ENCODE results near the gene DCTN4.
"Not testable (repeated sequence)": the region's sequence is repeated elsewhere in the genome, so short reads cannot be mapped to it uniquely, and the experiment has no call there.

Gene DCTN4

DNA sequence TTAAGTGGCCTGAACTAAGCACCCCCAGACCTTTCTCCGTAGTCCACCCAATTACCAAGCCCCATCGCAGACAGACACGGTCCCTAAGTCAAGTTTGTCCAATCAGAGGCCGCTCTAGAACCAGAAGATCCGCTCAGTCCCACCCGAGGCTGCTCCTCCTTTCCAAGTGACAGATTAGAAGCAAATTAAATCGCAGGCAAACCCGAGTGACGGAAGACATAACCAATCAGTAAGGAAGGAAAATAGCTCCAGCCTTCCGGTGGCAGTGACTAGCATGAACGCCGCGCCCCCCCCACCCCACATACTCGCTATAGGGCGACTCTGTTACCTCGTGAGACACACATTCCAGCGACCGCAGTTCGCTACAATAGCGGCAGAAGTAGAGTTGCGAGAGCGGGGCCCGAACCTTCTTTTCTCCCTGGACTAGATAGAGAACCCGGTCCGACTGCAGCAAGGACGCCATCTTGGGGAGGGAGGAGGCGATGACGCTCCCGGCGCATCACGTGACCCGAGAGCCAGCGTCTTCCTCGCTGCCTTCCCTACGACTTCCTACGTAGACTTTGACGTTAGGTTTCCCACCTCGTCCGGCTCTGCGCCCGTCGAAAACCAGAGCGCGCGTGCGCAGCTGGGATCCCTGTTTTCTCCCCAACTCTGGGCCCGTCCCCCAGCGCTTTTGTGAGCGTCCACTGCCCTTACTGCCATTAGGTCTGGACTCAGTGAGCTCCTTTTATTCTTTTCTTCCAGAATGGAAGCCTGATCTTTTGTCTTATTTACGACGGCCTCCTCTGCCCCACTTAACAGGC lies at the start of gene DCTN4:
TSS of gene DCTN4 (minus strand) at position 487 of the 803 bp plus-strand sequence. CDS start at position 463, 24 bp downstream.
- DNase-seq = peak; percentile 99

DNA sequence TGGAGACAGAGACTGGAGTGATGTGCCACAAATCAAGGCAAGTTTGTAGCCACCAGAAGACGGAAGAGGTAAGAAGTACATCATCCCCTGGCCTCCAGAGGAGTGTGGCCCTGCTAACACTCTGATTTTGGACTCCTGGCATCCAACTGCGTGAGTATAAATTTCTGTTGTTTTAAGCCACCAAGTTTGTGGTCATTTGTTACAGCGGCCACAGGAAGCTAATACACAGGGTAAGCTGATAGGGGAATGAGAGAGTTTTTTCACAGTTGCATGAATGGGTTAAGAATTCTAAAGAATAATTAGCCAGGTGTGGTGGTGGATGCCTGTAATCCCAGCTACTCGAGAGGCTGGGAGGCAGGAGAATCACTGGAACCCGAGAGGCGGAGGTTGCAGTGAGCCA lies 45.6 kb upstream of the DCTN4 start:
- no peak for DNase-seq

DNA sequence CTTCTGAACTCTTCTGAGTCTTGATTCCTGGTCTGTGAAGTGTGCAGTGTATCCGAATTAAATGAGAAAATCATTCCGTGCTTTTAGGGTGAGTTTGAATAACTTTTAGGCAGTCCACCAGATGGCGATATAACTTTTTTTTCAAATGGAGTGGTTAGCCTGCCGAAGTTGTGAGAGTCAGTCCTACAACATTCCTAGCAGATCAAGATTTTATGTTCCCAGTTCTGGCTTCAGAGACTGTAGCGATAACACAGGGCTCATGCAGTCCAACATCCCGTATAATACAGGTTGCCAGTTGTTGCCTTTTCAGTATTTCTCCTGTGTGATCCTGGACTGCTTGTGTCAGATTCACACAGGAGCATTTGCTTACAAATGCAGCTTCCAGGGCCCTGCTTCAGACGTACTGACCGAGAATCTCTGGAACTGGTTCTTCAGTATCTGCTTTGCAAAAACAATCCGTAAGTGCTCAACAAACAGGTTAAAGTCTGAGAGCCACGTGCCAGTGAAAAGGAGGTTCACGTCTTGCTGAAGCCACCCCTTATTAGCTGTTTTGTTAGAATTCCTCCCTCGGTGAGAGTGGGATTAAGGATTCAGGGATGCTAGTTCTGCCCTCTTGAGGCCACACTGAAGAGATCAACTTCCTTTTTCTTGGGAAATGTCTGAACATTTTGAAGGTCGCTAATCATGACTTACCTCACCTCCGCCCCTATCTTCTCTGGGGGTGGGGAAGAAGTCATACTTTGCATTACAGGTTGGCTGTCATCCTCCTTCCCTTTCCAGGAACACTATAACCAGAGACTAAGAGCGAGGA lies 42.5 kb upstream of the DCTN4 start:
- DNase-seq = peak; percentile 69

DNA sequence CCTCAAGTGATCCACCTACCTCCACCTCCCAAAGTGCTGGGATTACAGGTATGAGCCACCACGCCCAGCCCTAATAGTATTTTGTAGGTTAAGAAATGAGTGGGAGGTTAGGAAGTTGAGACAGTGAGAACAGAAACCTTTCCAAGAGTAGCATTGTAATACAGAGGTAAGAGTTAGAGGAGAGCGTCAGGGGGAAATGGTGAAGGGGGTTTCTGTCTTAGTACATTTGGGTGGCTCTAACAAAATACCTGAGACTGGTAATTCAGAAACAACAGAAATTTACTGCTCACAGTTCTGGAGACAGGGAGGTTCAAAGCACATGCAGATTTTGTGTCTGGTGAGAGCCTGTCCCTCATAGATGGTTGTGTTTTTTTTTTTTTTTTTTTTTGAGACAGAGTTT lies 38.6 kb upstream of the DCTN4 start:
- no peak for DNase-seq

DNA sequence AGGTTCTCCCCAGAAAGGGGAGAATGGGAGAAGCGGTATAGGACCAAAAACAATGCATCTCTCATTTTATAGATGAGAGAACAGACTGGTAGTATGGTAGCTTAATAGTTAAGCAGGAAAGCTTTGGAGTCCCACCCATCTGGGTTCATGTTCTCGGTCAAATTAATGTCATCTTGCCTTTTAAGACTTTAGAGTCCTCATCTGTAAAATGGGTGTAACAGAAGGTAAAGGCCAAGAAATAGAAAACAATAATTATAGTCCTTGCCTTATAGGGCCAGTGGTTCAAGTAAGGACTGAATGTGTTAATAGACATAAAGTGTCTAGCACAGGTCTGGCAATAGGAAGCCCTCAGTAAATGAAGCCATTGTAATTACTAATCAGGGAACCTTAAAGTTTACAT lies 36.1 kb upstream of the DCTN4 start:
- DNase-seq = no peak

DNA sequence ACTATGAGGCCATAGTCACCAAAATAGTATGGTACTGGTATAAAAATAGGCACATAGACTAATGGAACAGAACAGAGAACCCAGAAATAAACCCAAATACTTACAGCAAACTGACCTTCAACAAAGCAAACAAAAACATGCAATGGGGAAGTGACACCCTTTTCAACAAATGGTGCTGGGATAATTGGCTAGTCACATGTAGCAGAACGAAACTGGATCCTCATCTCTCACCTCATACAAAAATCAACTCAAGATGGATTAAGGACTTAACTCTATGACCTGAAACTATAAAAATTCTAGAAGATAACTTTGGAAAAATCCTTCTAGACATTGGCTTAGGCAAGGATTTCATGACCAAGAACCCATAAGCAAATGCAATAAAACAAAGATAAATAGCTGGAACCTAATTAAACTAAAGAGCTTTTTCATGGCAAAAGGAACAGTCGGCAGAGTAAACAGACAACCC lies 34.6 kb upstream of the DCTN4 start:
- DNase-seq = not testable (repeated sequence)

DNA sequence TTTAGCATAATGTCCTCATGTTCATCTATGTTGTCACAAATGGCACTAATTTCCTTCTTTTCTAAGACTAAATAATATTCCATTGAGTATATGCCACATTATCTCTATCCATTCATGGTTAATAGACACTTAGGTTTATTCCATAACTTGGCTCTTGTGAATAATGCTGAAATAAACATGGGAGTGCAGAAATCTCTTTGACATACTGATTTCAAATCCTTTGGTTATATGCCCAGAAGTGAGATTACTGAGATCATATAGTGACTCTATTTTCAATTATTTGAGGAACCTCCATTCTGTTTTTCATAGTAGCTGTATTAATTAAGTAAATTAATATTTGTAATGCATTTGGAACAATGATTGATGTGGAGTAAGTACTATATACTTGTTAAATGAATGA lies 32.7 kb upstream of the DCTN4 start:
- no peak for DNase-seq

DNA sequence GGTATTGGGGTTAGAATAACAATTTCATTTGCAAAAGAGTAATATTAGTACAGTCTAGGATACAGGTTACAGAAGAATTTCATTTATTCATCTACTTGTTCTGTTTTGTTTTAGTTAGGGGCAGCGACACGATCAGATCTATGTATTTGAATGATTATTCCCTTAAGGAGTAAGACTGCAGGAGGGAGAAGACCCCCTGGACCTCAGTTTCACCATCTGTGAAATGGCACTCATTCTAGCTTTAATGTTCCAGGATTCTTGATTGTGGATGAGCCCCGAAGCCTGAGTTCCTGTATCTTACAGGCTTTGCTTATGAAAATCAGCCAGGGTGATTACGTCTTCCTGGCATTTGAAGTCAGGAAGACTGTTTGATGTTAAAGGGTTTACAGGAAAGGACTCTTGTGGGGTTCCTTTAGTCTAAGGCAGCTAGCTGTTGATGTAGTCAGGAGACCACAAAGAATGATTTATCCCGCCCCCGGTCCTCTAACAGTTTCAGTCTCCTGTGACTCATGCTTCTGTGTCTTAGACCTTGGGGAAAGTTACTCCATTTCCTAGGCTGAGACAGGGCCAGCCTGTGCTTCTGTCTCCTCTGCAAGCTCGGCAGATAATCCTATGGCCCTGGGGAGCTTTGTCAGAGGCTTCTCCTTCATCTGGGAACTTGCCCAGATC lies 31.3 kb upstream of the DCTN4 start:
- DNase-seq = no peak

DNA sequence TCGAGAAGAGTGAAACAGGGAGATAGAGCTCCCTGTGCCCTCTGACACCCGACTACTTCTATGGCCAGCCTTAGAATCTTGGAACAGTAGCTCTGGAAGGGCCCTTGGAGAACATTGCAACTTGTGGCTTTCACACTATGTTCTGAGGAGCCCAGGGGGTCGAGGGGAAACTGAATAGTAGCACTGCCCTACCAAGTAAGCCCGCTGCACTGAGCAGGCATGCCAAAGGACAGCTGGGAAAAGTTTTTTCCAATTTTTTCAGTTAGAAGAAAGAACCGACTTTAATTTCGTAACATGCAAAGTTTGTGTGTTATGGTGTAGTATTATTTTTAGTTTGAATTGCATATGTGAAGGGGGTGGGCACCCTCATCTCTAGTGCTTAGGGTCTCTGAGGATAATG lies 30.6 kb upstream of the DCTN4 start:
- no peak for DNase-seq

DNA sequence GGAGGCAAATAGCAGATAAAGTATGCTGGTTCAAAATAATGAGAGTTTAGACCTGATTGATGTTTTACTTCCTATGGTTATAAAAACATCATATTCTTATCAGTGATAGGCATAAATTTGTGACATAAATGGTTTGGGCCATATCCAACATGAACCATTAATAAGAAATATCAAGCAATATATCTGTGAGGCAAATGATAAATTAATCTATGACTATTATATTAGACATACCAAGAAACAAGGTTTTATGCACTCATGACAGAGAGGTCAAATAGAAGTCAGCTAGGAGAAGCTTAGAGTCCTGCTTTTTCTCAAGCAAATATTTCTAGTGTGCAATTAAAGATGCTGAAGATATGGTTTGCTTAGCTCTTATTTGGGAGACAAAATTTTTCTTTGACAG lies 30.2 kb upstream of the DCTN4 start:
- no peak for DNase-seq

DNA sequence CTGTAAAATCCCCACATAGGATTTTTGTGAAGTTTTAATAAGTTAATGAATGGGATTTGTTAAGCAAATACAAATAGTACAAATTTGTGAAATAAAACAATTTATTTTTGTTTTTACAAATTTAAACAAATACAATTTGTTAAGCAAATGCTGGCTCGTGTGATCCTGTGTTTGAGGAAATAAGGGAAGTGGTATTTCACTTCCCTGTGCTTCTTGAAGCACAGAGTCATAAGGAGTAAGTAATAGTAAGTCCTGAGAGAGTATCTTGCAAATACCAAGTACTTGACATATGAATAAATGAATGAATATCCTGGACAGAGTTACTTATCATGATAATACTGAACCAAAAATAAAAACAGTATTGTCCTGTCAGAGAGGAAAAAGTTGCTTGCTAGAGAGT lies 28.8 kb upstream of the DCTN4 start:
- DNase-seq = no peak

DNA sequence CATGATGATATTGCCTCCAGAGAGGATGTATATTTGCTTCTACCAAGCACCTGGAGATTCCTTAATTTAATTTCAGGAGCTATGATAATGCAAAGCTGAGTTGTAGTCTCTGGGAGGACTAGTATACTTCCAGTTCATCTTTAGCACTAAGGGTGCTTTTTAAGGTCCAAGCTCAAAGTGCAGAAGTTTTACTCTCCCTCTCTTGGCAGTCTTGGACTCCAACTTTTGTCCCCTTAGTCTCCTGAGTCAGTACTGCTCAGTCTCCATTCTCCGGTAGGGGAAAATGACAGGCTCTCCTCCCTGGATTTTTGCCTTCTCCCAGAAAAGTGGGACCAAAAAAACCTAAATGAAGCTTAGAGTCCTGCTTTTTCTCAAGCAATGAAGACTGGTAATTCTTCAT lies 28.1 kb upstream of the DCTN4 start:
- DNase-seq = no peak

DNA sequence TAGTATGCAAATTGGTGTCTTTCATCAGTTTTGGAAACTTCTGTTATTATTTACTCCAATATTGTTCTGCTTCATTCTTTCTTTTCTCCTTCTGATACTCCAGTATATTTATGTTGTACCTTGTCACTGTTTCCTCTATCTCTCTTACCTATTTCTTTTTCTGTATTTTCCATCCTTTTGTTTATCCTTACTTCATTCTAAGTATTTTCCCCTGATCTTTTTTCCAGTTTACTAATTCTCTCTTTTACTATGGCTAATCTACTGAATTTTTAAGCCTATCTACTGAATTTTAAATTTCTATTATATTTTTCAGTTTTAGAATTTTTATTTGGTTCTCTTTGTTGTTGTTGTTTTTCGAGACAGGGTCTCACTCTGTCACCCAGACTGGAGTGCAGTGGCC lies 27.1 kb upstream of the DCTN4 start:
- no peak for DNase-seq

DNA sequence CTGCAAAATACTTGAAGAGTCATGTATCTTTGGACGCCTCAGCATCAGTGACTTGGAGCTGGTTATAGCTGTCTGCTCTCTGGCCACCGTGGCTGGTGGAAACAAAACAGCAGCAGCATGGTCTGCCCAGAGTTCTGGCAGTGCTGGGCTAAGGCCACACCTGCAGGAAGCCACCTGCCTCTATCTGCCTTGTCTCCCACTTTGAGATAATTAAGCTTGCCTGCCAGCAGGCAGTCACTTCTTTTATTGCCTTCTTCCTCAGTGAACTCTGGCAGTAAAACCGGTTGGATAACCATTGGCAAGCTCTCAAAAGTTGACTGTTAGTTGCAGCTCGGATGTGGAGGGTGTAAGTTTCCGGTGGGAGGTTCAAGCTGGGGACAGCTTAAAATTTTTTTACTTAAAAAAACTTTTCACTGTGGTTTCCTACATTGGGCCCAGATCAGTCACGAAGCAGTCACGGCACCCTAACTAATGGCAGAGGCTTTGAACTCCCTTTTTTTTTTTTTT lies 24.7 kb upstream of the DCTN4 start:
- peak; percentile 42 for DNase-seq

DNA sequence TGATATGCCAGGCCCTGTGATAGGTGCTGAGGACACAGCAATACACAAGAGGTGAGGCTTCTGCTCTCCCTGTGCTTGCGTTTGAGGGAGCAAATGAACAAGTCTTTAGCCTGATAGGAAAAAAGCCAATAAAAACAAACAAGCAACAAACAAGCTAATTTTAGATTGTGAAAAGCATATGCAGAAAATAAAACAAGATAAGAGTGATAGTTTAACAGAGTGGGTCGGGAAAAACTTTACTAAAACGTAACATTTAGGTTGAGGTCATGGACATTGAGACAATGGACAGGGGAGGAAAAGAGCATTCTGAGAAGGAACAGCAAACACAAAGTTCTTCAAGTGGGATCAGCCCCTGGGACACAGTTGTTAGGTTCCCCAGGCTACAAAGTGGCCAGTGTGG lies 24.0 kb upstream of the DCTN4 start:
- DNase-seq = no peak

DNA sequence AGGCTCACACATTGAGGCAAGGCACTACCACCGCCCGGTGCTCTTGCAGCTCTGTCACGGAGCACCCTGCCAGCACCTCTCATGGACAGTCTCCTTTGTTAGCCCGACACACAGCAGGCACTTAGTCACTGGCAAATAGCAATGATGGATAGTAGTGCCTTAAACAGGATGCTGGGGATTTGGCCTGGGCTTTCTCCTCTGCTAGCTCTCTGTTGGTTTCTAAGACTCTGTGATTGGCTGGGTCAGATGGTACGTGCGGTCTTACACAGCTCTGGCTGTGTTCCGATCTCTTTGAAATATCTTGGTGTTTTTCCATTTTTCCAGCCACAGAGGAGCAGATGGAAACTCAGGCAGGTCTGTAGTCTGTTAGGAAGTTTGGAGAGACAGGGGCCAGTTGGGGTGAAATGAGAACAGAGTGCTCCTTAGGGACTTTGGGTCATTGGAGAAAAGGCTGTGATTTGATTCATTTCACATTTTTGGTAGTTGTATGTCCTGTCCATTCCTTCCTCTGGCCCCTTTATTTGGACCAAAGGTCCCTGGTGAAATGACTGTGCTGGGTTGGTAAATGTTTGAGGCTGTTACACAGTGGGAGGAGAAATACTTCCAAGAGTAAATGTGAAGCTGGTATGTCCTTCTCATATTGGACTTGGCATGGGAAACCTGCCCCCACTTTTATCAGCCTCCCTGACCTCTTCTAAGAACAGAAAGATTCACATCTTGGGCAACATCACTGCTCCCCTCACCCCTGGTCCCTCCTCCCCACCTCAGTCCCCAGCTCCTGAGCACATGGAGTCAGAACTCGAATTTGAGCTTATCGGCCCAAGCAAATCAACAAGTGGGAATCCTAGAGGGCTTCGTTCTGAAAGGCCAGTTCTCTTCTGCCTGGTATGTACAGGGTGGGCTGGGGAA lies 23.1 kb upstream of the DCTN4 start:
- no peak for DNase-seq

DNA sequence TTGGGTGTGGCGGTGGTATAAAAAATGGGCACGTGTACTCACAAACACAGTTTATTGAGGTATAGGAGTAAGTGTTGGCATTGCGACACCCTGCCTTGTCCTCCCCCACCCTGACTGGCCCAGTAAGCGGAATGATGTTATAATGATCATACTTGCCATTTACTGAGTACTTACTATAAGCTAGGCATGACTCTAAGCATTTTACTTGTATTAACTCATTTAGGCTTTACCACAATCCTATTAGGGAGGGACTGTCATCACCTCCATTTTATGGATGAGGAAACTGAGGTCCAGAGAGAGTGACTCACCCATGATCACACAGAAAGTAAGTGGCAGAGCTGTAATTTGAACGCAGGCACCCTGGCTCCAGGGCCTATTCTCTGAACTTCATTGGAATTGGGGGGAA lies 22.0 kb upstream of the DCTN4 start:
- no peak for DNase-seq

DNA sequence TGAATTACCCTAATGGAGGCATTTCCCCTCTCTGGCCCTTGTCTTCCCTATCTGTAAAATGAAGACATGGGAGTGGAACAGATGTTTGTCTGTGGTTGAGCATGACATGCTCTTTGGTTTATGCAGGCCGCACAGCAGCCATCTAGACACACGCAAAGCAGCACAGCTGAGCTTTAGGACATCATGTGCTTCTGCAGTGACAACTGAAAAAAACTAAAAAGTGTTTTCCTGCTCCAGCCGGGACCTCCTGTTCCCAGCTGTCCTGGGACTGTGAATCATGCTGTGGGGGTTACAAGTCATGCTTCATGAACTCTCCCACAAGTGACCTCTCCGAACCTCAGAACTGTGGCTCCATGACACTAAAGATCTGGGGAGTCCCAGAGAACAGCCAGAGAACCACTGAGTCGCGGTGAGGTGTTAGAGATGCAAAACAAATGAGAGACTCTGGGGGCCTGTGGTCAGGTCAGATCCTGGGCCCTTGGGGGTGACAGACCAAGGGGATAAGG lies 21.4 kb upstream of the DCTN4 start:
- no peak for DNase-seq

DNA sequence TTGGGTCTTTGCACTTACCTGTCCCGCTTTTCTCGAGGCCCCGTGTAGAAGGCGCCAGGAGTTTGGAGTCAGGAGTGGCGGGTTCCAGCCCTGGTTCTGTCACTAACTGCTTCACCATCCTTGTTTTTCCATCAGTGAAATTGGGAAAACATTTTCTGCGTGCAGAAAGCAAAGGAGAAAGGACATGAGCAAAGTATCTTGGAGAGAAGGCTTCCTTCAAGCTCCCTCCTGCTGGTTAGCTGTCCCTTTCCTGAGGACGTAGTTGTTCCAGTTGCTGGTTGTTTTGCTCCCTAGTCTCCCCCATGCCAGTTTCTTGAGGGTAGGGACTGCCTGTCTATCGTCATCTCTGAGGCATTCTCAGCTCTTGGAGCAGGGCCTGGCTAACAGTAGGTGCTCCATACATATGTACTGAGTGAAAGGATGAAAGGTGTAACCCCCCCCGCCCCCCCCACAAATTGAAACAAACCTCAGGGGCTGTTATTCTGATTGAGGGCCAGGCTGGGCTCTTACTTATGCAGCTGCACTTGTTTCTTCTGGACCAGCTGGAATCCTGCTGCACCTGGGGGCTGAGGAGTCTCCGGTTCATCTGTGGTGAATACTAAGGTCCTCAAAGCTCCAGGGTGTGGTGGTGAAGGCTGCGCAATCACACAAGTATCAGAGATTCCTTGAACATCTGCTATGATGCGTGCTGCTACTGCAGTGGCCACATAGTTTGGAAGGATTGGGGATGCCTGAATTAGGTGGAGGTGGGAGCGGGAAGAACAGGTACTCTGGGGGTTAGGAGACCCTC lies 20.8 kb upstream of the DCTN4 start:
- no peak for DNase-seq

DNA sequence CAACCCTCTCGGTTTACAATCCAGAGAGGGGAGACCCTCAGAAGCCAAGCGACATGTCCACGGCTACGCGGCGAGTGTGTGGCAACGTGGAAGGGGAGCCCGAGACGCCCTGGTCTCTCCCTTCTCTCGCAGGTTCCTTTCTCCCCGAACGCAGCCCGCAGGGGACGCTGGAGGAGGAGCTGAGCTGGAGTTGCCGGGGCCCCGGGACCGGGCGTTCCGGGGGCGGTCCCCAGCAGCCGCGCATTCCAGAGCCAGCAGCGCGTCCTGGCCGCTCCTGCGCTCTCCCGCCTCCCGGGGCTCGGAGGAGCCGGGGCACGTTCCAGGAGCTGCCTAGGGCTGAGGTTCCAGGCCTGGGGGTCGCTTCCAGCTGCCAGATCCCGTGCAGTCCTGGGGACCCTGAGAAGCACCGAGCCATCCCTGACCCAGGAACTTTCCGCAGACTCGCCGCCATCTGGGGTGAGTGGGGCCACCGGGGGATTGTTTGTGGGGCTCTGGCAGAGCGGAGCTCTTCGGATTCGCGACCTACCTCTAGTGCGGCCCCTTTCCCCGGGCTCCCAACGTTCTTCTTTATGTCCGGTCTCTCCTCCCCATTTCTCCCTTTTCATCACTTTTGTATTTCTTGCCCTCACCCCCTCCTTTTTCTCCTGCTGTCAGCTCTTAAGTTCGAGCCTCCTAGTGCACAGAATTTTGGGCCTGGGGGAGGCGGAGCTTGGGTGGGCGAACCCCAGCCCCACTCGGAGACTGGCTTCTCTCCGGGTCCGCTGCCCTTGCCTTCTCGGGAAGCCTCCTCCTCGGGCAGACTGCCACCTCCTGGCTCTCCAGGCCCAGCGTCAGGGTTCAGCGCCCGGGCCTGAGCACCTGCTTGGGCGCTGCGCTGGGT lies 19.9 kb upstream of the DCTN4 start, which contains the start of gene SMIM3:
TSS of gene SMIM3 (plus strand) at position 241 of the 880 bp plus-strand sequence. CDS start 16,684 bp downstream, outside the sequence.
- peak; percentile 53 for DNase-seq

Measured in midbrain (tissue), 1 donor.